CD4-positive, alpha-beta T cell treated with Interleukin-21 for 1 hour (primary cell): ENCODE data around the gene MYOM1.
"Not testable (repeated sequence)": the region's sequence is repeated elsewhere in the genome, so short reads cannot be mapped to it uniquely, and the experiment has no call there.

Source experiments
- DNase-seq: peaks from one replicate; pipeline ENCODE4 v3.0.0-alpha.2; 2020

MYOM1 gene

DNA sequence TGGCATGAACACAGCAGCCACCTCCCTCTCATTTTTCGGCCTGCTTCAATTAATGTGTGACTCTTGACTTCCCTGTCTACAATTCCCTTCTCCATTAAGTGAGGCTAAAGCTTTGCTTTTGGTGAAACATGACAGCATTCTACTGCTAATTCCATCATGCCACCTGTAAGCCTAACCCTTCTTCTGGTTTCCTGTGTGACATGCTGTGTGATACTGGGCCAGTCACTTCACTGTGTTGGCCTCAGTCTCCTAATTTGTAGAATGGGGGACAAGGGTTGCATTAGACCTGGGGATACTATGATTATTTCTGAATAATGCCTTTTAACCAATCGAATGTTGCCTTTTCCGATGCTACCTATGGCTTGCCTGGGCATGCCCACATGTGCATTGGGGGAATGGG, 146.4 kb downstream of the MYOM1 start:
- DNase-seq, result not testable (repeated sequence)

DNA sequence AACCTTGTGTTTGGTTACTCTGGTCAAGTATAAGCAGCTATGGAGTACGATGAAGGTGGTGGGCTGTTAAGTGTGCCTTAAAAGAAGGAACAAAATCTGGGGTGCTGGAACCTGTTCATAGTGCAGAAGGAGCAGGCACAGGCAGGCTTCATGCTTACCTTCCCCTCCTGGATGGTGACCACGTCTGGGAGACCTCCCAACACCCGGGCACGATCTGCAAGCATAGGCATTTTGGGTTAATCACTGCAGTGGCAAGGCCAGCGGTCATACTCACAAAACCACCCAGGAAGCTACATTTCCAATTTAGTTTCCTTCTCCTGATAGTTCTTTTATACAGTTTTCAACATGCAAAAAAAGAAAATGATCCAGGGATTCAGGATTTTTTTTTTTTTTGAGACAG, 148.1 kb downstream of the MYOM1 start:
- DNase-seq, result no peak

DNA sequence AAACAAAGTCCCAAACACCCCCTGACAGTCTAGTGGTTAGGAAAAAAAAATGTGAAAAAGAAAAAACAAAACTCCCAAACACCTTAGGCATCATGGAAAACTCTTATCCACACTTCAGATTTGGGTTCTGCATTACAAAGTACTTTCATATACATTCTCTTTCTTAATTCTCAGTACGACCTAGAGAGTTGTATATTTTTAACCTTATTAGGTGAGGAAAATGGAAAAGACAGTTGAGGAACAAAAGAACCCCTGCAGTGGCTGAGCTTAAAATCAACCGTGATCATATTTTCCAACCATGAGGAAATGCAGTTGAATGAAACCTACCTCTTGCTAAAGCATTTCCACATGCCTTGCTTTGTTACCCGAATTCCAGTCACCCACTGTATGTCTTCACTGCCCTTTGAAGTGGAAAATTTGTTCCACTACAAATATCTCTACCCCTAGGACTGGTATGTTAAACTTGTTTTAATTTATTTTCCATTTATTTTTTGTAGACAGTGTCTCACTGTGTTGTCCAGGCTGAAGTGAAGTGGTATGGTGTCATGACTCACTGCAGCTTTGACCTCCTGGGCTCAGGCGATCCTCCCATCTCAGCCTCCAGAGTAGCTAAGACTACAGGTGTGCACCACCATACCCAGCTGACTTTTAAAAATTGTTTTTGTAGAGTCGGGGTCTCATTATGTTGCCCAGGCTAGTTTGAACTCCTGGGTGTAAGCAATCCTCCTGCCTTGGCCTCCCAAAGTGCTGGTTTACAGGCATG, 149.9 kb downstream of the MYOM1 start:
- no peak for DNase-seq

DNA sequence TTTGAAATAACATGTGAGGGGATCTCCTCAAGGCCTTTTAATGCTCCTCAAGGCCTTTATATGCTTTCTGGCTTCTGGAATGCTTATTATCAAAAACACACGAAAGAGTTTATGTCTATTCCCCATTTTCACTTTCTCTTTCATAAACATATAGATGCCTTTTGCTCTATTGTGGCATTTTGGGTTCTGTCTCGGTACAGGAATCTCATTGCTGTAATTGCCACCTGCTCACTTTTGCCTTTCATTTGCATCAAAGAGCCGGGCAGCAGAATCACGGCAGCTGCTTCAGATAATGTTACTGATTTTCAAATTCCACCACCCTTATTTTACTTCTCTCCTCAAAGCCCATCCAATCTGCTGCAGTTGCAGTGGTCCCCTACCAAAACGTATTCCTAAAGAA, 152.0 kb downstream of the MYOM1 start:
- DNase-seq, result peak; percentile 11

DNA sequence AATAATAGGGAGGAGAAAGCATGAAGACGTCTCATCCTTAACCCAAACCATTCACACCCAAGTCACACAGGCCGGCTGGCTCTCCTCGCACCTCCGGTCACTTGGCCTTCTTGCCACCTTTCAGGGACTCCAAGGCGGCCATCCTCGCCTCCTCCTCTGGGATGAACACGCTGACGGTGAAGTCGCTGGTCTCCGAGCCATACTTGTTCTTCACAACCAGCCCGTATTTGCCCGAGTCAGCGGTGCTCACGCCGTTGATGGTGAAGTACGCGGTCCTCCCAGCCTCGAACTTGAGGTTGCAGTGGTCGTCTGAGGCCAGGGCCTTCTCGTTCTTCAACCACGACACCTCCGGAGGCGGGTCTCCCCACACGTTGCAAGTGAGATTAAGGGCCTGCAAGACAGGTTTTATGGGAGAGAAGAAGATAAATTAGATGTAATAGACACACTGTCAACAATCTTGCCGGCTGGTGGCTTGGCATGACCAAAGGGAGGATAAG, 152.6 kb downstream of the MYOM1 start:
- DNase-seq, result peak; percentile 11

DNA sequence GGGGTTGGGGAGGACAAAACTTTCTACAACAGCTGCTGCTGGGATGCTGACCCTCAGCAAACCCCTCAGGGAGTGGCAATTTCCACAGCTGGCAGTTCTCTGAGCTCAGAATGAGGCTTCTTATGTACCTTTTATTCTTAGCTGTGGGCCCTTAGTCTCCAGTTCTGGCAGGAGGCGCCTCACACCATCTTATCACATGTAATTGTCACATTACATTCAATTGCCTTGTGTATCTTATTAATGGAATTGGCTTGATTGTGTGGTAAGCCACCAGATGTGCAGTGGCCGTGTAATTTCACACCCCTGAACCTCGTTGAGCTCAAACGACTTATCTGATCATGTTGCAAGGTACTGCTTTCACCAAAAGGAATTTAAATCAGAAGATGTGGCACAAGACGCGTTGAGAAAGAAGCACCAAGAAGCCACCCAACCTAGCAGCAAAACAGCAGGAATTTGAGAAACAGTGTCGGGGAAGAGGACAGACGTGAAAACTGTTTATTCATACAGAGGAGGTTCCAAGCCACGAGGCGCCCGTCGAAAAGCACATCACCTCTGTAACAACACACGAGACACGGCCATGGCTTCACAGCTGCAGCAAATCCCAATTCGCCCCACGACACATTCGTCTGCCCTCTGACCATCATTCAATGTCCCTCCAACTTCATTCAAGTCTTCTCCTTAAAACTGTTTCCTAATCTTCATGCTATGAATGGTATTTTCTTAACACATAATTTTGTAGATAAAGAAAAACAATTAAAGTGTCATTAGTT, 153.2 kb downstream of the MYOM1 start:
- peak; percentile 12 for DNase-seq

DNA sequence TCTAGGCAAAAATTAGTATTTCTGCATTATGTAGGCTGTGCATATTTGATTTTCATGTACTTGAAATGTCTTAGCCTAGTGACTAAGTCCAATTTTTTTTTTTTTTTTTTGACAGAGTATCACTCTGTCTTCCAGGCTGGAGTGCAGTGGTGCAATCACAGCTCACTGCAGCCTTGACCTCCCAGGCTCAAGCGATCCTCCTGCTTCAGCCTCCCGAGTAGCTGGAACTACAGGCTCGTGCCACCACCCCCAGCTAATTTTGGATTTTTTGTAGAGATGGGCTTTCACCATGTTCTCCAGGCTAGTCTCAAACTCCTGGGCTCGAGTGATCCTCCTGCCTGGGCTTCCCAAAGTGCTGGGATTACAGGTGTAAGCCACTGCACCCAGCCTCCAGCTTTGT, 156.0 kb downstream of the MYOM1 start:
- not testable (repeated sequence) for DNase-seq

DNA sequence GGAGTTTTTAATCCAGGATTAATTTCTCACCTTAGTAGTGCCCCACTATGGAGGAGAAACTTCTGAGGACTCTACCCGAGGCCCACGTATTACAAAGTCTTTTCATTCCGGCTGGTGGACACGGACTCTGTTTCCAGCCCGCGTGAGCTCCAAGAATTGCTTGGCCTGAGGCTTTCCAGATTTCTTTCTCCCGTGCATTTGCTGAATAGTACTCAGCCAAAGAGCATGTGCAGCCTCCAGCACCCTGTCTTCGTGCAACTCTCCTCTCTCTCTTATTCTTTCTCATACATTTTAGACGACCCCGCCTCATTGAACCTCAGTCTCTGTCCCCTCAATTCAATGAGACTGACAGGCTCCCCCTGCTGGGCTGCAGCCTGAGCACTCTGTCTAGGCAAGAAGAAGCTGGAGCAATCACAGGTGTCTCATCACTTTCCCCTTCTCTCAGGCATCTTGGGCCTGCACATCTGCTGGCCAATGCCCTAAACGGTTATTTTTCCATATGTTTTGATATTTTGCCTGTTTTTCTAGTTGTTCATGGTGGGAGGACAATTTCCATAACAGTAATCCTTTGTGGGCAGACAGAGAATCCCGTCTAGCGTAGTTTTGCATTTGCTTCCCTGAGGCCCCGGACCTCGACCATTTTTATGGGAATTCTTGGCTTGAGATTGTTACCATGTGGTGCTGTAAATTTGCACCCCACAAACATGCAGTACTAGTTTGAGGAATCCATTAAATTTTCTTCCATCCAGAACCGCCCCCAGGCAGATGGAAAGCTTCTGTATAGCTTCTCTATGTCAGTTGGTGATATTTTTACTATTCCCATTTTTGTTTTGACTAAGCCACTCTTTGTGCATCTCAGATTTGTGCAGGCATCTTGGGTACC, 156.7 kb downstream of the MYOM1 start:
- DNase-seq, result peak; percentile 81

DNA sequence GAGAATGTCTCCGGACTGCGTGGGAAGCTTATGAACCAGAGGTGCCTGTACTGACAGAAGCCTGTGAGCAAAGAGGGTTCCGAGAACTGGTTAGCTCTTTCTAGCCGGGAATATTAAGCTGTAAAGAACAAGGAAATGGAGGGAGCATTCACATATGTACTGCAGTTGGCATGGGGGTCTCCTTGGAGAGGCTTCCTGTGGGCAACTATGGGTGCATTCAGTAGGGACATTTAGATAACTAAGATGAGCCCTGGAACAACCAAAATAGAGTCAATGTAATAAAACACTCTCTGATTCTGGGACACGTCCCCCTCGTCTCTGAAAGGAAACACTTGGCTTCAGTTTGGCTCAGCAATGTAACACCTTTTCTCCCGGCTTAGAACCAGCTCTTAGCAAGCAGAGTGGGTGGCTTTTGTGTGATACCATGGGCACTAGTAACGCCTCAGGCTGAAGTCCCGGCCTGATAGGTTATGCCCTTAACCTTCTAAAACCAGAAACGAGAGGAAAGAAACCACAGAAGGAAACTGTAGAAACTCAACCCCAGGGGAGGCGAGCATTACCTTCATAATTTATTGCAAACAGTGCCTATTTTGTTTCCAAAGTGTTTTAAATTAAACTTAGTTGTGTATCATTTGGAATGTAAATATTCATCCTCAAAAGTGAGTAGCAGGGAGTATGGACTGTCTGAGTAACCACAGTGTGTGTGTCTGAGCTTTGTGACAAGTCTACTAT, 158.0 kb downstream of the MYOM1 start:
- peak; percentile 72 for DNase-seq

DNA sequence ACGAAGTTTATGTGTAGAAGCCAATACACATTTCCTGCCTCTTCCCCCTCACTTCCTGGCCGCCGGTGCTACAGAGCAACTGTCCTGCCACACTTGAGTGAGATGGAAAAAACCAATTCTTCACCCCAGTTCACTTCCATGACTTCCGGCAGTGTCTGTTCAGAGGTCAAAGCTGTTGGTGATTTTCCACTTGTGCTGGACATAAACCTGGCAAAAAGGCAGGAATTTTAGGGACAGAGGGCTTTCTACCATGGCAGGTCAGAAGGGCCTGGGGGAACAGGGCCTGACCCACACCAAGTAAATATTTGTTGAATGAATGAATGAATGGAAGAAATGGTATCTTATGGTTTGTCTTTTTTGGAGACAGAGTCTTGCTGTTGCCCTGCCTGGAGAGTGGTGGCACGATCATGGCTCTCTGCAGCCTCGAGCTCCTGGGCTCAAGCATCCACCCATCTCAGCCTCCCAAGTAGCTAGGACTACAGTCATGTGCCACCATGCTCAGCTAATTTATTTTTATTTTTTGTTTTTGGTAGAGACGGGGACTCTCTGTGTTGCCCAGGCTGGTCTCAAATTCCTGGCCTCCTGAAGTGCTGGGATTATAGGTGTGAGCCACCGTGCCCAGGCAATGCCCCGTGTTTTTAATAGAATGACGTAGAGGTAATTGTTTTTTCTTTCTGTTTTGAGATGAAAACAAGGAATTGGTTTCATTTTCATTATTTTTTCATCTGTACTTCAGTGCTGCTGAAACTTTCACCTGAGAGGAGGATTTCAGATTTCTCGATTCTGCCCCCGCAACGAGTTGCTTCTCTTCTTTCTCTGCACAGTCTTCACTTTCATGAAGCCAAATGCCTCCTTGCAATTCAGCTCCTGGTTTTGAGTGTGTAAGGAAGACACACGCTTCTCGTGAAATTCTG, 158.8 kb downstream of the MYOM1 start:
- DNase-seq, result peak; percentile 76

DNA sequence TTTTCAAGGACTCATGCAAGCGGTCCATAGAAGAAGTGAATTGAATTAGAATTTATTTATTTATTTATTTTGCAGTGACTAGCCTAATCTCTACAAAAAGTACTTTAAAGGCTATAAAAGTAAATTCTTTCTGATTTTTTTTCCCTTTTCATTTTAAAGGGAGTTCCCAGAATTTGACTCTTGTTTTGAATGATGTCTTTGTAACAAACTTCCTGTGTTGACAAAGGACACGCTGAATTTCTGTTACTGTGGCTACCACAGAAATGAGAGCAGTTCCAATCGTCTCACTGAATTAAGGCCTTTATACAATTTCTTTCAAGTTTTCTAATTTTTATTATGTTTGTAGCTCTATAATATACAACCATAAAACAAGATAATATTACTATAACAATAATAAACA, 160.5 kb downstream of the MYOM1 start:
- DNase-seq, result peak; percentile 85

DNA sequence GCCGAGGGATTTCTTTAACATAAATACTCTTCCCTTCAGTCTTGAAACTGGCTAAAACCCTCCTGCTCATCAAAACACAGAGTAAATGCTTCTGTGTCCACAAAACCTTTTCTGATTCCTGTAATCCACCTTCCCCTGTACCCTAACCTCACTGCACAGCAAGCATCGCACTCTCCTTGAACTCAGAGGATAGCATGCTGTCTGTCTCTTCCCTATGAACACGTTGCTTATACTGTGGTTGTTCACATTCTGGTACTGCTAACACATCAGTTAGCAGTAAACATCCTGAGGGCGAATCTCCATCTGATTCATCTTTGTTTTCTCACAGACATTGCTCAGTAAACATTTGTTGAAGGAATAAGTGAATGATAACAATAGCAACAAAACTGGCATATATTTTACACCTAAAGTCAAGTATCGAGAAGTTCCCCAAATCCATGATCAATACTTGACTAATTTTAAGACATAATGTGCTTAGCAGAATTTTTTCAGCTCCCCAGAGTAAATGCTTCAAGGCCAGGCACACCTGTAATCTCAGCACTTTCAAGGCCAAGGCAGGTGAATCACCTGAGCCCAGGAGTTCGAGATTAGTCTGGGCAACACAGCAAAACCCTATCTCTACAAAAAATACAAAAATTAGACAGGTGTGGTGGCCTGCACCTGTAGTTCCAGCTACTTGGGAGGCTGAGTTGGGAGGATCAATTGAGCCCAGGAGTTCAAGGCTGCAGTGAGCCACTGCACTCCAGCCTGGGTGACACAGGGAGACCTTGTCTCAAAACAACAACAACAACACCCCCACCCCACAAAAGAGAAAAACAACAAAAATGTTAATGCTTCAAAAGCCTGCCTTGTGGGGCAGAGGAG, 161.2 kb downstream of the MYOM1 start:
- peak; percentile 59 for DNase-seq

DNA sequence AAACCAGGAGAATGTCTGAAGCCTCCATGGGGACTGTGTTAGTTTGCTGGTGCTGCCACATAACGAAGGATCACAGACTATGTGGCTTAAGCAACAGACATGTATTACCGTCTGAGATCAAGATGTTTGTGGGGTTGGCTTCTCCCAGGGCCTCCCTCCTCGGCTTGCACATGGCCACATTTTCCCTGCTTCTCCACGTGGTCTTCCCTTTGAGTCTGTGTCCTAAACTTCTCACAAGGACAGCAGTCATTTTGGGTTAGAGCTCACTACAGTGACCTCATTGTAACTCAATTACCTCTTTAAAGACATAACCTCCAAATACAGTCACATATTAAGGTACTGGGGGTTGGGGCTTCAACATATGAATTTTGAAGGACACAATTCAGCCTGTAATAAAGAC, 162.2 kb downstream of the MYOM1 start:
- no peak for DNase-seq

DNA sequence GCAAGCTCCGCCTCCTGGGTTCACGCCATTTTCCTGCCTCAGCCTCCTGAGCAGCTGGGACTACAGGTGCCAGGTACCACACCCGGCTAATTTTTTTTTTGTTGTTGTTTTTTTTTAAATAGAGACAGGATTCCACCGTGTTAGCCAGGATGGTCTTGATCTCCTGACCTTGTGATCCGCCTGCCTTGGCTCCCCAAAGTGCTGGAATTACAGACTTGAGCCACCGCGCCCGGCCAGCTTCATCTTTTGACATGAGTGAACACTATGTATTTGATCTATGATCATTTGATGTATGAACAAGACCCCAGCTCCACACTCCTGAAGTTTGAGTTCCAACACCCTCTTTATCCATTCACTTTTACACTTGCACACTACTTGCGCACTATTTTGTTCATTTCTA, 163.5 kb downstream of the MYOM1 start:
- DNase-seq, result no peak

DNA sequence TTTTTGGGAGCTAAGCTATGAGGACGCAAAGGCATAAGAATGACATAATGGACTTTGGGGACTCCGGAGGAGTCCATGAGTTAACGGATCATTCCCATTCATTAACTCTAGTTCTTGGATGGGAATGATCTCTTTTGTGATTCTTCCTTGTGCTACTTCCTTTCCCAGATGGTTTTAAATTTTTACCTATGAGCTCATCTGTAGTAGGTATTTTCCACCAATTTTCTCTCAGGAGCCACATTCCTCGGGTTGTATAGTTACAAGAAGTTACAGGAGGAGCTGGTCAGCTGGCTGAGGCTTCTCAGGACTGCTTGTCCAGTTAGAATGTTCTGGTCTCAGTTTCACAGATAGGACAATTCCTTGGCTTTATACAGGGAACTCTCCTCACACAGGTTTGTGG, 164.0 kb downstream of the MYOM1 start:
- no peak for DNase-seq

DNA sequence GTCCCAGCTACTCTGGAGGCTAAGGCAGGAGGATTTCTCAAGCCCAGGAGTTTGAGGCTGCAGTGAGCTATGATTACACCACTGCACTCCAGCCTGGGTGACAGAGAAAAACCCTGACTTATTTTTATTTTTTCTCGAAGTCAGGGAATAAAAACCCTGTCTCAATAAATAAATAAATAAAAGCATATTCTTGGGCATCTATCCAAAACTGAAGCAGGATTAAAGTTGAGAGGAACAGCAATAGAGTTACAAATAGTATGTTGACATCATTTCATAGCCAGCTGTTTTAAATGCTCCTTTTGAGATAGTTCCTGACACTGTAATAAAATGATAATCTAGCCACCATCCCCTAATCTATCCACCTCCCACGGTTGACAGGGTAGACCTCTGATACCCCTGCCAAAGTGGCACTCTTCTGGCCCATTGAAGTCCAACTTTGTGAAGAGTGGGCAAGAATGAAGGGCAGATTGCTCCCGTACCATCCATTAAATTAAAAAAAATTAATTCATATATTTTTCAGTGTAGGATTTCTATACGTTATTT, 164.5 kb downstream of the MYOM1 start:
- DNase-seq, result no peak

DNA sequence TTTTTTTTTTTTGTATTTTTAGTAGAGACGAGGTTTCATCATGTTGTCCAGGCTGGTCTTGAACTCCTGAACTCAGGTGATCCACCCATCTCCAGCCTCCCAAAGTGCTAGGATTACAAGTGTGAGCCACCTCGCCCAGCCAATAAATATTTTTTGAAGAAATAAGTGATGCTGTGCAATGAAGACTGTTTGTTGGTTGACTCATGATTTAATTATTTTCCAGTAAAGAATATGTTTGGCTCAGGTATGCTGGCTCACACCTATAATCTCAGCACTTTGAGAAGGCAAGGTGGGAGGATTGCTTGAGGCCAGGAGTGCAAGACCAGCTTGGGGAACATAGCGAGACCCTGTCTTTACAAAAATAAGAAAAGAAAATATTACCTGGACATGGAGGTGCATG, 165.0 kb downstream of the MYOM1 start:
- no peak for DNase-seq

DNA sequence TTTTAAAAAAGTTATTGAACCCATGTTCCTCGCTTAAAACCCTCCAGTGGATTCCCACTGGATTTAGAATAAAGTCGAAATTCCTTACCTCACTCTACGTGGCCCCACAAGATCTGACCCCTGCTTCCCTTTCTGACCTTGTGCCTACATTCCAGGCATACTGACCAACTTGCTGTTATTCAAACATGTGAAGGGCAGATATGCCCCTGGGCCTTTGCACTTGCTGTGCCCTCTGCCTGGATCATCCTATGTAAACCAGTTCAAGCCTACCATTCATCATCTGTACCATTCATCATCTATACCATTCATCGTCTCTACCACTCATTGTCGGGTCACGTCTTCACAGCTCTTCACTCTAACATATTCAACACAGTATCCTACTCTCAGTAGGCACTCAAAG, 165.6 kb downstream of the MYOM1 start:
- no peak for DNase-seq

DNA sequence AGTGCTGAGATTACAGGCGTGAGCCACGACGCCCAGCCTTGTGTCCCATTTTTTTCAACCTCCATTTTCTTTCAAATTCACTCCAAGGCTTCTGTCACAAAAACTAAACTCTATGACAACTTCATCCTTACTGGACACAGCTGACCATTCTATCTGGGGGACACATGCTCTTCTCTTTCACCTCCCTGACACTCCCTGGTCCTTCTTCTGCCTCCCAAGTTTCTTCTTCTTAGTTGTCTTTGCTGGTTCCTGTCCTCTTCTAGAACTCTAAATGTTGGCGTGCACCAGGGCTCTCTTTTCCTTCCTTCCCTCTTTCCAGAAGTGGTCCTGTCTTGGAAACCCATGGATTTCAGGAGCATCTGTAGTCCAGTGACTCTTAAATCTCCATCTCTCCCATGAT, 166.7 kb downstream of the MYOM1 start:
- no peak for DNase-seq

DNA sequence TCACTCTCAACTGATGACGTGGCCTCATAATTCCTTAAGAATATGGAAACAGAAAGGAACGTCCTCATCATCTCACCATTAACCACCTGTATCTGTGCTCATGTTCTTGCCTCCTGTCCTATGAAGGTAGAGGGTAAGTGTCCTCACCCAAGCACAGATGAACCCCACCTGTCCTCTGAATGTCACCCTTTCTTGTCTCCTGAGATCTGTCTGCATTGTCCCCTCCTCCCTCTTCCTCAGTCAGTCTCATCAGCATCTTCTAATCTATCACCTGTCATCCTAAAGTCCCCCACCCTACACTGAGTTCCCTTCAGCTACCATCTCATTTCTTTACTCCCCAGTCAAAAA, 167.4 kb downstream of the MYOM1 start:
- no peak for DNase-seq
